Activated CD8-positive, alpha-beta memory T cell treated with anti-CD3 and anti-CD28 coated beads for 1 hour (primary cell): ENCODE data around the gene FYN.
"Not testable (repeated sequence)": the region's sequence is repeated elsewhere in the genome, so short reads cannot be mapped to it uniquely, and the experiment has no call there.

Experiments used
- DNase-seq, 2 donors: peaks; one replicate each; pipeline ENCODE4 v3.0.0-alpha.2; 2020; ENCODE audit warnings: low read depth in 1 of 2; ENCODE audit errors: extremely low read depth in 1 of 2

FYN gene

DNA sequence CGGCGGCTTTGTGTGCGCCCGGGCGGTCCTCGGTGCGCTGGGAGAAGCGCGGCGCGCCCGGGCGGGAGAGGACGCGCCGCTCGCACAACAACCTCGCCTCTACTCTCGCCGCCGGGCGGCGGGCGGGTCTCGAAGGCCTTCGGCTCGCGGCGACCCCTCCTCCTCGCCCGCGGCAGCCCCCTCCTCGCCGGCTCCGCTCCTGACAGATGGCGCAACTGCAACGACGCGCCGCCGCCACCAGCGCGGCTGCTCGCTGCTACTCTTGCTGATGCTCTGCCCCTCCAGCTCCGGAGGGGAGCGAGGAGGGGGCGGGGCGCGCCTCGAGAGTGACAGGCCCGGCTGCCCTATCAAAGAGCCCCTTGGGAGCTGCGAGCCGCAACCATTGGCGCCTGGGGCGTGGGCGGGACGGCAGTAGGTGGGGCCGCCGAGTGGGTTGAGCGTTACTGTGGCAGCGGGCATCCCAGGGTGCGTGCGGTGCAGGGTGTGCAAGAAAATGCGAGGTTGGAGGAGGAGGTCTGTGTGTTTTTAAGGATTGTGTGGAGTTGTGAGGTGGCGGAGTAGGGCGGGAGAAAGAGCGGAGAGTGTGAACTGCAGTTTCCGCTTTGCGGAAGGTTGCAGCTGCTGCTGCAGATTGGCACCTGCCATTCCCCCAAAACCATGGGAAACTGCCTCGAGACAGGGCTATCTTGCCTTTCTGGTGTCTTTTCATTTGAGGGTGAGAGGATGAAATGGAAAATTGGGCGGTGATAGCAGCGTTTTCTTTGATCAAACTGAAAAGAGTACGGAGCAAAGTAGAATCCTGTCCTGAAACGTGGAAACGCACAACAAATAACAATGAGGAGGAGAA, at the start of gene FYN:
Gene FYN, minus strand, starts transcription at position 275 of the 847 bp plus-strand sequence. CDS start 153,401 bp downstream, outside the sequence.
- DNase-seq = peak; percentile 97 to 99

DNA sequence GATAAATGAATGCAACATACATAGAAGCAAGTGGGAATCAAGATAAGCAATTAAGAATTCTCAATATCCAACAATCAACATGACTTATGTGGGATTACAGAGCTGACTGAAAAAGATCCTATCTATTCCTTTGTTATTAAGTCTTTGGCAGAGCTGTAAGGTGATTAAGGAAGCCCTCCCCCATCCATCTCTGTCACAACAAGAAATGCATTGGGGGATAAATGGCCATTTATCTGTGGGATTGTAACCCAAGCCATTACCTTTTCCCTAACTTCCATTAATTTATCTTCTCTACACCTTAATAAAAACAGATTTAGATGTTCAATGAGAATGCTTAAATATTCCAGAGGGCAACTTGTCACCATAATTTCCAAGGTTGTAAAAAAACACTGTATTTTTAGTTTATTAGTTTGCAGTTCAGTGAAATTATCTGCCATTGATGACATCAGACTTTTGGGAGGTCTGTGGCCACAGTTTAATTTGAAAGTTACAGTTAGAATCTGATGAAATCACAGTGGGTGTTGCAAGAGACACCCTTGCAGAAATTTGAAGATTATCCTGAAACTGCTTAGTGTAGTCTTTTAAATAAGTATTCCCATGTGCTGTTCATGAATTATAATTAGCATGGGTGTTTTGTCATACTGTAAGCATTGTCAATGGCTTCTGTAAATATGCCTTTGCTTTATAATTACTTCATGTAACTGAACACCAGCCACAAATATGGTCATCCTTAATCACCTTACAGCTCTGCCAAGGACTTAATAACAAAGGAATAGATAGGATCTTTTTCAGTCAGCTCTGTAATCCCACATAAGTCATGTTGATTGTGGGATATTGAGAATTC, 49.4 kb upstream of the FYN start:
- DNase-seq = no peak

DNA sequence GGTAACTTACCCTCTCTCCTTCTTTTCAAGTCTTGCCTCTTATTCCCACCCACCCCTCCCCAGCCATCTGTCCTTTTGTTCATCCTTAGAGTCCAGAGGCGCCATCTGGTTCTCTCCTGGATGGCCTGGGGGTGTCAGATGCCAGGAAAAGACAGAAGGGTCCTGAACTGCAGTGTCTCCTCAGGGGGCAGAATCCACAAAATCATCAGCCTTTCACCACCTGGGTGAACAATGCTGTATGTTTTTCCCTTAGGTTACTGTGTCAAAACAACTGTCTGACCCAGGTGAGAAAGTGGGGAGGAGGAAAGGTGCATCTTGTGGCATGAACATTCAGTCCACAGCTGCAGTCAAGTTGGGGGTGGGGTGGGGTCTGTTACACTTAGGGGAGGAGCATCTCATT, 47.9 kb upstream of the FYN start:
- DNase-seq = no peak

DNA sequence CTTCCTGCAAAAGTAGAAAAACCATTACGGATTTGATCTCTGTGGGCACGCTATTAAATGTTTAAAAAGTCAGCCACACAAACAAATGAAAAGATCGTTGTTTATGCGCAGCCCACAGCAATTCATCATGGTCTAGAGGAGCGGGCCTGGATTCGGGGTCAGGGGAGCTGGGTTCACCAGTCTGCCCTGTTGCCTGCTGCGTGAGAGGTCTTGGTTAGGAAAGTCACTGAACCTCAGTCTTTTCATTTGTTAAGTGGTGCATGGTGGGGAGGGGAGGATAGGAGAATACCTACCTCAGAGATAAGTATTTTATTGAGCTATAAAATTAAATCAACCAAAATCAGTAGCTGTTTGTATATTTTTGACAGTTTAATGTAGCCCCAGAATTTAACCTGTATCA, 47.3 kb upstream of the FYN start:
- no peak for DNase-seq

DNA sequence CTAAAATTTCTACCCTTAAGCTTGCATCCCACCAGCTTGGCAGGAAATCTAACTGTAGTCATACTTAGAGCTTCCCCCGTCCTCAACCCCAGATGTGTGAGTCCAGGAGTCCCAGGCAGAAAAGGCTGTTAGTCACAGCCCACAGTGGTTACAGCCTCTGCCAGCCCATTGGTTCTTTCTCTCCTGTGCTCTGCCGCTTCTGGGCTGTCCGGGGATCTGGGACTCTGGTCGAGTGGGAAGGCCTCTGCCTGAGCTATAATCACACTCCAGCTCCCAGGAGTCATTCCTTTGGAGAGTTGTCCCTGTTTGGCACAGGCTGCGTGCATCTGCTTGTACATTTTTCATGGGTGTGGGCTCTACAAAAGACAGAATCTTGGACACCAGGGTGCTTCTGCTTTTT, 45.6 kb upstream of the FYN start:
- DNase-seq = no peak

DNA sequence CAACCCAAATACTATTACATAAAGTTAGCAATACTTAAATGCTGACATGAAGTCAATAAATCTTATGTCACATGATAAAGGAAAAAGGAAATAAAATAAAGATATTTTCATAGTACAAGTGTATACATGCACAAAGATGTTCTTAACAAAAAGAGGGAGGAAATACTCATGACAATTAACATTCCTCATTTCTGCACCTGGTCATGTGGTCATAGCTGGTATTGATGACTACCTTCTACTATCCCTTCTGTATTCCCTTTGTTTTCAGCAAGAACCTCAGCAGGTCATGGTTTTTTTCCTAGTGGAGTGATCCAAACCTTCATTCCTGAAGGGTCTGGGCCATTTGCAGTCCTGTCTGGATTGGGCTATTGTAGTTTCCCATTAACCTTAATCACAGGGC, 43.5 kb upstream of the FYN start:
- DNase-seq = no peak

DNA sequence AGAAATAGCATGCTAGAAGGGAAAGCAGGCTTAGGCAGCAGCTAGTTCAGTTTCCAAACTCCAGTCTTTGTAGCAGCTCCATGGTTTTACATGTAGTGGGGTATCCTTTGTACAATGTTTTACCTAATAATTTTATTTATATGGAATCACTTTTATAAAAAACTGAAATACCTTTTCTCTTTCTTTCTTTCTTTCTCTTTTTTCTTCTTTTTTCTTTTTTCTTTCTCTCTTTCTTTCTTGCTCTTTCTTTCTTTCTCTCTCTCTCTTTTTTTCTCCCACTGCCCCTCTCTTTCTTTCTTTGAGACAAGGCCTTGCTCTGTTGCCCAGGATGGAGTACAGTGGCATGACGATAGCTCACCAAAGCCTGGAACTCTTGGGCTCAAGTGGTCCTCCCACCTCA, 41.4 kb upstream of the FYN start:
- no peak for DNase-seq

DNA sequence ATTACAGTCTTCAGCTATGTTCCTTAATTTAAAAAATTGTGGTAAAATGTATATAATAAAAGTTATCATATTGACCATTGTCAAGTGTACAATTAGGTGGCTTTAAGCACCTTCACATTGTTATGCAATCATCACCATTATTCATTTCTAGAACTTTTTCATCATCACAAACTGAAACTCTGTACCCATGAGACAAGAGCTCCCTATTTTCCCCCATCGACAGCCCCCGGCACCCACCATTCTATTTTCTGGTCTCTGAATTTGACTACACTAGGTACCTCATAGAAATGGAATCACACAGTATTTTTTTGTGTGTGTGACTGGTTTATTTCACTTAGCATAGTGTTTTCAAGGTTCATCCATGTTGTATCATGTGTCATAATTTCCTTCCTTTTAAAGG, 39.7 kb upstream of the FYN start:
- DNase-seq = no peak

DNA sequence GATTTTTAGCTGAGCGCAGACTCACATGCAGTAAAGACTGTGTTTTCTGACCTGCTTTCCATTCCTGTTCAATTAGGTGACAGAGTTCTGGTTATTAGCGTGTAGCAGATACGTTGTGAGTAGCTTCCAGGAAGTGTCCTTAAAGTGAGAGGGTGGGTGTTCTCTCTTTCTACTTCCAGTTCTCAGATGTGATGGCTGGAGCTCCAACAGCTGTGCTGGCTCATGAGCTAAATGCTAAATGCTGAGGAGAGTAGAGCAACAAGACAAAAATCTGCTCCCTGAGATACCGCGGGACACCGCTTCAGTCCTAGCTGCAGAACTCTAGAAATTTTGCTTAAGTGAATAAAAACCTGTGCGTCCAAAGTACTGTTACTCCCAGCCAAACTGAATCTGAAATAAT, 38.2 kb upstream of the FYN start:
- DNase-seq = no peak

DNA sequence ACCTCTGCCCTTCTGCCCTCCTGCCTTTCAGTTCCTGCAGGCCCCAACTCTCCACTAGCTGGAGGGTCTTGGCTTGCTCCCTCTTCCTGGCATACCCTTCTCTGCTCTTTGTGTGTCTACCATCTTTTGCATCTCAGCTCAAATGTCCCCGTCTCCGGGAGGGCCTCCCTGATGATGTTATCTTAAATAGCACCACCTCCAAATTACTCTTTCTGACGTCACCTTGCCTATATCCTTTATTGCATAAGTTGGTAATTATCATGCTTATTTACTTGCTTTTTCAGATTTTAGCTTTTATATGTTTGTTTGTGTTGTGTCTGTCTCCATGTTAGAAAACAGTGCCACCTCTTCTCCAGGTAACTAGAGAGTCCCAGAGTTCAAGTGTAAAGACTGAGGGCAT, 36.0 kb upstream of the FYN start:
- no peak for DNase-seq

DNA sequence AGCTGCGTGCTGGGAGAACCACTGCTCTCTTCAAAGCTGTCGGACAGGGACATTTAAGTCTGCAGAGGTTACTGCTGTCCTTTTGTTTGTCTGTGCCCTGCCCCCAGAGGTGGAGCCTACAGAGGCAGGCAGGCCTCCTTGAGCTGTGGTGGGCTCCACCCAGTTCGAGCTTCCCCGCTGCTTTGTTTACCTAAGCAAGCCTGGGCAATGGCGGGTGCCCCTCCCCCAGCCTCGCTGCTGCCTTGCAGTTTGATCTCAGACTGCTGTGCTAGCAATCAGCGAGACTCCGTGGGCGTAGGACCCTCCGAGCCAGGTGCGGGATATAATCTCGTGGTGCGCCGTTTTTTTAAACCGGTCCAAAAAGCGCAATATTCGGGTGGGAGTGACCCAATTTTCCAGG, 35.1 kb upstream of the FYN start:
- DNase-seq = not testable (repeated sequence)

DNA sequence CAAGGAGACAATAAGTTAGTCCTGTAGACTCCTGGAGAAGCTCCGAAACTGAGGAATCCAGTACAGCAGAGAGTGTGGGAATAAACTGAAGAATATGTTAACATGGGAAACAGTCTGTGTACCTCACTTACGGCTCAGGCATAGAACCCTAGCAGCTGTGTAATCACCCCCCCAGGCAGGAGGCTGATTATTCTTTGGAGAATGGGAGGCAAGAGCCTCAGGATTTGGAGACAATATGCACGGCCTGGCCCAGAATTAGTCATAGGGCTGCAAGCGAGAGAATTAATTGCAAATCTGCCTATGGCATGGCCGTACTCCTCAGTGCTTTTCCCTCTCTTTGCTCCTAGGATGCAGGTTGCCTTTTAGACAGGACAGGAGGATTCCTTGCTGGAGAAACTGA, 27.5 kb upstream of the FYN start:
- DNase-seq = no peak

DNA sequence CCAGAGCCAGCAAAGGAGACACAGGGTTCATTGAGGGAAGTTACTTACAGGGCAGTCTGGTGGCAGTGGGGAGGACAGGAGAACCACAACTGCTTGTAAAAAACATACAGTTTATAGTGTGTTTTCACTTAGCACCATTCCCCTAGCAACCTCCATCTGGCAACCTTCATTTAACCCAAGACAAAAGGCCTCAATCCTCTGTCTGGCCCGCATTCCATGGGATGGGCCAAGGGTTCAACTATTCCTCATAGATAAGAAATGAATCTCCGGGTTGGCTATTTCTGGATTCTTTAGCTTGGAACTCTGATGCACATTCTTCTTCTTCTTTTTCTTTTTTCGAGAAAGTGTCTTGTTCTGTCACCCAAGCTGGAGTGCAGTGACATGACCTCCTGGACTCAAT, 26.3 kb upstream of the FYN start:
- DNase-seq = no peak

DNA sequence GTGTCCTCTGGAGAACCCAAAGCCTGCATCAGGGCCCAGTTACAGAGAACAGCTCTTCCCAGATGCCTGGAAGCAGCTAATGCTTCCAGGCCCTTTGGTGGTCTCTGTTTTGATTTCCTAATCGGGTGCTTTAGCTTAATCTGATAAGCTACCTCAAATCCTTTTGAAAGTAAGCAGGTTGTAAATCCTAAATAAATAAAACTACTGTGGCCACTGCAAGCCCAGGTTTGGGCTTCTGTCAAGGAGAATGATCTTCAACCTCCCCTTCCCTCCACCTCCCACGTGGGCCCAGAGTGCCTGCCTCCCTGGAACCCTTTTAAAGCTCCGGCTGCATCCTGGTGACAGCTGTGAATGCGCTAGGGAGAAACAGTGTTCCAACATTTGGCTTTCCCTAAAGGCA, 25.2 kb upstream of the FYN start:
- DNase-seq = no peak

DNA sequence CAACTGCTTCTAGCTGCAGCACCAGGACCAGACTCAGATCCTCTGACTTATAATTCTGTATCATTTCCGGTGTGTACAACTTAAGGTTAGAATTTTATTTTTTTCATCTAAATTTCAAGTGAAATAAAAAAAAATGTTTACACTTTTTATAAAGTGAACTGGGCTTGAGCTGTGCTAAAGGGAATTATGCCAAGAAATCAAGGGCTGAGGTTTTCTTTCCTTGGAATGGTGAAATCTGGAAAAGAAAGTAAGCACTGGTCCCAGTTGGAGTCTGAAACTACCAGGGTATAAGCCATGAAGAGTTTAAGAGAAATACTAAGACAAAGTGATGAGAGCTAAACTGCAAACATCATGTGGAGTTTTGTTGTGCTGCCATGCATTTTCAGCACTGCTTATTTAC, 21.7 kb upstream of the FYN start:
- no peak for DNase-seq

DNA sequence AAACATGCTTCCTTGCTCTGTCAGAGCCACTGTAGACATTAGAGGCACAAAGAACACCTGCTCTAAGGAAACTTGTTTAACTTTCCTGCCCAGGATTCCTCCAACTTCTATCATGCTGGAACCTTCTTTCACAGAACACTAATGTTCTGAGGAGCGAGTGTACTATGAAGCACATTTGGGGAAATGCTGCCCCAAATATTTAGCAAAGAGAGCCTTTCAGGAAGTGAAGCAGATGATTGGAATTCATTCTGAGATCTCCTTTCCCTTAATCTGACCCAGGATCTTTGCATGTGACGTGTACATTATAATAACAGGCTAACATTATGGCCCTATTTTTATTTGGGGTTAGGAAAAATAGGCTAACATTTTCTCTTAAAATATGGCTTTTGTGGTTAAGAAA, 21.0 kb upstream of the FYN start:
- no peak for DNase-seq

DNA sequence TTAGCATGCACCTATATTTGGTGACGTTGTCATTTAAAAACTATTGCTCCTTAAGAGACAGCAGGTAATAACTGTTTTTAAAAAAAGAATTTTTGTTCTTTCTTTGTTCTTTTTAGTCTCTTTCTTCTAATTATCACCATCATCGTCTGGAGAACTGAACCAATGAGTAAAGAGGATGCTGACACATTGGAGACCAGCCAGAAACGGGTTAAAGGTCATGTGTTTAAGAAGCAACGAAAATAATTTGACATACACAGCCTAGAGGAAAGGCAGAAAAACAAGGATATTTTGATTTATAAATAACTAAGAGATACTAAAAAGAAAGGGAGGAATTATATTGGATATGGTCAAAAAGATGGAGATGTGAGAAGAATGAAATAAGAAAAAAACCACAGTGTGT, 19.2 kb upstream of the FYN start:
- no peak for DNase-seq

DNA sequence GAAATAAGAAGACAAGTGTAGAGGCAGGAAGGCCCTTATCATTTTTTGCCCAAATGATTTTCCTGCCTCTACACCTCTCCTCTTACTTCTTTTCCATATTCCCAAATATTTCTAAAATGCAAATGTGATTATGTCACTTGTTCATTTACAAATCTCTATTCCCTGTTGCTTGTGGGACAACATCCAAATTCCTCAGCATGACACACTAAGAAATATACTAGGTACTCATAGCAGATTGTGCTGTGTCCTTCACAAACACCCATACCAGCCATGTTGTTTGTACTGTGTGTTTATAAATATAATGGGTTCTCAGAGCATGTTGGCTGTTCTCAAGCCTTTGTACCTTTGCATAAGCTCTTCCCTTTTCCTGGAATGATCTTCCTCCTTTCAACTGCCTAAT, 17.7 kb upstream of the FYN start:
- no peak for DNase-seq

DNA sequence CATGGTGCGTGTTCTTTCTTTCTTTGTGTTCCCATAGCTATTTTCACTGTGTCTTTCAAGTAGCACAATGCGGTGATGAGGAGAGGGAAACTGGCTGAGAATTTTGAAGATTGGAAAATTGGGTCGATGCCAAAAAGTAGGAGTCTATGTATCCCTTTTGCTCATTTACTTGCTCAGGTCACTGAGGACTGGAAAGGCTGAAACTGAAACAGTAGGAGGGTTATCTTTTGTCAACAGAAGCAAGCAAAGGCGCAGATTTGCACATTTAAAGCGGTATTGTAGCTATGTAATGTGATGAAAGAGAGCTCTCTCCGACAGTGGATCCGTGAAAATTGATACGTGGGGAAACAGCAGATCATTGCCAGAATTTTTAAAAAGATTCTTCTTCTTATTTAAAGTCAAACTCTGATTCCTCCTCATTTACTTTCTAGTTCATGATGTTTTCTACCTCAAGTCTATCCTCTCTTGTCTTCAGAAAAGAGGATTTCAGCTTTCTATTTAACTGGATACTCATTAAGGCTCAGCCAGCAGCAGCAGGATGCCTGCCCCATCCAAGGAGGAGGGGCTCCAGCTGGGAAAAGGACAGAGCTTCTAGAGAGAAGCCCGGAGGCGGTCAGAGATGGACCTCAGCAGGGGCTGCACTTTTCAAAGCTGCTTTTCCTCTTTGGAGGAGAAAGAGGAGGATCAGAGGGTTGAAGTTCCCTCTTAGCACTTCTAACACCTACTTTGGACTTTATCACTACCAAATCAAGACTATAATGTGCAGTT, 15.9 kb upstream of the FYN start:
- no peak for DNase-seq

DNA sequence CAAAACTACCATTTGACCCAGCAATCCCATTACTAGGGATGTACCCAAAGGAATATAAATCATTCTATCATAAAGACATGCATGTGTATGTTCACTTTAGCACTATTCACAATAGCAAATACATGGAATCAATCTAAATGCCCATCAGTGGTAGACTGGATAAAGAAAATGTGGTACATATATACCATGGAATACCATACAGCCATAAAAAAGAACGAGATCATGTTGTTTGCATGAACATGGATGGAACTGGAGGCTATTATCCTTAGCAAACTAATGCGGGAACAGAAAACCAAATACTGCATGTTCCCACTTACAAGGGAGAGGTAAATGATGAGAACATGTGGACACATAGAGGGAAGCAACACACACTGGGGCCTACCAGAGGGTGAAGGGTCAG, 13.5 kb upstream of the FYN start:
- not testable (repeated sequence) for DNase-seq

DNA sequence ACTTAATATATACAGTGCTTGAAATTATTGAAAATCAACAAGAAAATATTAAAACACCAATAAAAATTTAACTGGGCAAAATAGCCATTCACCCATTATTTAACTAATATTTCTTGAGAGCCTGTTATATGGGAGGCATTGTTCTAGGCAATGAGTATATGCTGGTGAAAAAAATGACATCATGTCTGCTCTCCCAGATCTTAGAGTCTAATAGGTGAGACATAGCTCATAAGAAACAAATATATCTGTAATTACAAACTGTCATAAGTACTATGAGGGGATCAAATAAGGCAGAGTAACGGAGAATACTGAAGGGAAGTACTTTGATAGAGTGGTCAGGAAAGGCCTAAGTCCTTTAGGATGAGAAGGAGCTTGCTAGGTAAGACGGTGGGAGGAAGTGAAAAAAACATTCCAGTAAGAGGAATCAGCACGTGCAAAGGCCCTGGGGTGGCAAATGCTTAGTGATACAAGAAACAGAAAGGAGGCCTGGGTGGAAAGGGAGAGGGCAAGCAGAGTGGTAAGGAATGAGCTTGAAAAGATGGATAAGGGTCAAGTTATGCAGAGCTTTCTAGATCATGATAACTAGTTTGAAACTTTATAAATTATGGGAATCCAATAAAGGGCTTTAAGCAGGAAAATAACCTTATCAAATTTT, 12.2 kb upstream of the FYN start:
- DNase-seq = no peak
